ENCODE results near the gene ZNF358.

ZNF358 gene

GRCh38 chr19:7478843-7479227 lies 37.1 kb upstream of the ZNF358 start:
- no peak for DNase-seq (ENCODE audit: extremely low spot score)
- CTCF ChIA-PET = no interaction called here
- POLR2A ChIA-PET = no interaction called here
- no peak for TF ChIP-seq CTCF (IDR thresholded peaks at IDR 0.05; ENCODE audit: control extremely low read depth, extremely low read depth, low read depth, missing control alignments)

- CTCF ChIA-PET = interaction anchor here (0.6 to 2.1 kb wide), 3 partner anchors 8 to 17 kb away, joined by 3 to 5 read pairs (median 4); a partner anchor contains a TSS
- TF ChIP-seq CTCF (IDR thresholded peaks at IDR 0.05; ENCODE audit: control extremely low read depth, extremely low read depth, low read depth, missing control alignments) = no peak
- POLR2A ChIA-PET = no interaction called here
- no peak for DNase-seq (ENCODE audit: extremely low spot score)
These were observed 35.5 kb upstream of the ZNF358 start for GRCh38 chr19:7480222-7480969.

- DNase-seq (ENCODE audit: extremely low spot score) = no peak
- TF ChIP-seq CTCF (IDR thresholded peaks at IDR 0.05; ENCODE audit: control extremely low read depth, extremely low read depth, low read depth, missing control alignments) = no peak
- POLR2A ChIA-PET = no interaction called here
- CTCF ChIA-PET = interaction anchor here (1.4 to 2.1 kb wide), 2 partner anchors 8 to 17 kb away, joined by 4 to 5 read pairs; a partner anchor contains a TSS
These were observed 35.0 kb upstream of the ZNF358 start for GRCh38 chr19:7480970-7481255.

GRCh38 chr19:7482584-7483439 lies 33.1 kb upstream of the ZNF358 start:
- POLR2A ChIA-PET = no interaction called here
- CTCF ChIA-PET = interaction anchor here (1.0 to 2.1 kb wide), 2 partner anchors 10 to 14 kb away, joined by 3 to 5 read pairs; a partner anchor contains a TSS
- DNase-seq (ENCODE audit: extremely low spot score) = no peak
- no peak for TF ChIP-seq CTCF (IDR thresholded peaks at IDR 0.05; ENCODE audit: control extremely low read depth, extremely low read depth, low read depth, missing control alignments)

GRCh38 chr19:7483720-7484201 lies 32.1 kb upstream of the ZNF358 start:
- ChIA-PET CTCF (interaction anchor here (1.0 kb wide), 1 partner anchor 13 kb away, joined by 3 read pairs; a partner anchor contains a TSS), POLR2A (no interaction called here)
- DNase-seq (ENCODE audit: extremely low spot score) = no peak
- TF ChIP-seq CTCF (IDR thresholded peaks at IDR 0.05; ENCODE audit: control extremely low read depth, extremely low read depth, low read depth, missing control alignments) = no peak

GRCh38 chr19:7486923-7487322 lies 29.0 kb upstream of the ZNF358 start:
- CTCF ChIA-PET = interaction anchor here (0.7 to 1.5 kb wide), 2 partner anchors 11 to 81 kb away, joined by 3 to 5 read pairs; a partner anchor contains a TSS
- no peak for DNase-seq (ENCODE audit: extremely low spot score)

More at GRCh38 chr19:7486923-7487322, 29.0 kb upstream of the ZNF358 start:
- POLR2A ChIA-PET = no interaction called here
- TF ChIP-seq CTCF (IDR thresholded peaks at IDR 0.05; ENCODE audit: control extremely low read depth, extremely low read depth, low read depth, missing control alignments) = no peak
